ENCODE data around the gene RIN1.

The RIN1 gene

DNA sequence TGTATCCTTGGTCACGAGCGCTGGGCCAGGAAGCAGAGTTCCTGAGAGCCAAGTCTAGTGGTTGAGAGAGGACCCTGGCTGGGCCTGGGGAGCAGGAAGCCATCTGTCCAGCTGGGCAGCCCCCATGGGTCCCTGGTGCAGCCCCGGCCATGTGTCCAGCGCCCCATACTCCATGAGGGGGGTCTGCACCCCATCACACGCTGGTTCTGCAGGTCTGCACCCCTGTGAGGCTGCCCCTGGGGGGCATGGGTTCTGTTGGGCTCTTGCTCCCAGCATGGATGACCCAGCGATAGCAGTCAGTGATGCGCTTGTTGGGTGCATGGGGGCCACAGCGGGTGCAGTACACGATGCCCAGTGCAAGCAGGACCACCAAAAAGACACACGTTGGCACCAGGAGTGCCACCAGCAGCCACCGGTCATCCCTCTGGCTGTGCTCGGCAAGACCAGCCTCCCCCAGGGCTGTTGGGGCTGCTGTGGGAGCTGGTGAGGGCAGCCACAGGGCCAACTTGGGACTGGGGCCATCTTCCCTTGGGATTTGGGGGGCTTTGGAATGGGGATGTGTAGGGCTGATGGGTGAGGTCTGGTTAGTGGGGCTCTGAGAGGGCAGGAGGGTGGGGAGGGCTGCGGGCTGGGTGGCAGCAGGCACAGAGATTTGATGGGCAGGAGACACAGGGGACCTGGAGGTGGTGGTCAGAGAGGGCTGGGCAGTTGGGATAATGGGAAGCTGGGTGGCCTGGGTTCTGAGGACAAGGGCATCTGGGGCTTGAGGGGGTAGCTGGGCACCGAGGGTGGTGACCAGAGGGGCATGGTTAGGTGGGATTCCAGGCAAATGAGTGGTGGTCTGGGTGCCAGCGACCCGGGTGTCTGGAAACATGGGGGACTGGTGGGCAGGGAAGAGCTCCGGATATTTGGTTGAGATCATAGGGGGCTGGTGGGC, 21.4 kb downstream of the RIN1 start:
- DNase-seq (ENCODE audit: low spot score) = no peak
- ChIA-PET POLR2A (ENCODE audit: low non-redundant PET) (no interaction called here), CTCF (interaction anchor here (1.0 to 1.1 kb wide), 2 partner anchors 14 to 75 kb away, joined by 3 read pairs; no protein-coding TSS in a partner anchor)
- peak overlapping the region; percentile 93 for H3K27ac ChIP-seq
- TF ChIP-seq CTCF (conservative IDR thresholded peaks at IDR 0.05; ENCODE audit: low read depth) = no peak

DNA sequence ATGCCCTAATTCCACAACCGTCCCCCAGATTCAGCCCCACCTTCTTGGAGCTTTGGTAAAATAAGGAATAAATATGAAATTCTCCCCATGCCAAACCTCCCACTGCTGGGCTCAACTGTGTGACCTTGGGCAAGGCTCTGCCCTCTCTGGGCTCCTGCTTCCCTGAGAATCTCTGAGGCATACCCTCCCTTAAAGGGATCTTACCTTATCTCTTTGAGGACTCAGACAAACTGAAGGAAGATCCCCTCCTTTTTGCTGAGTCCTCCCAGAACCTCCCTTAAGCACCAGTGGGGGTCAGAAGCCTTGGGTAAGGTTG, 22.1 kb downstream of the RIN1 start:
- POLR2A ChIA-PET (ENCODE audit: low non-redundant PET) = no interaction called here
- no peak for DNase-seq (ENCODE audit: low spot score)
- no peak for TF ChIP-seq CTCF (conservative IDR thresholded peaks at IDR 0.05; ENCODE audit: low read depth)
- CTCF ChIA-PET = interaction anchor here (1.0 kb wide), 1 partner anchor 75 kb away, joined by 3 read pairs; no protein-coding TSS in a partner anchor
- H3K27ac ChIP-seq = peak overlapping the region; percentile 93

- ChIA-PET CTCF (interaction anchor here (1.0 to 3.2 kb wide), 4 partner anchors 12 to 76 kb away, joined by 3 to 25 read pairs (median 20); partner anchors contain the start of gene RIN1), POLR2A (ENCODE audit: low non-redundant PET) (interaction anchor here (0.6 to 1.0 kb wide), 3 partner anchors 16 to 191 kb away, joined by 3 to 5 read pairs (median 4); partner anchors contain the start of gene YIF1A)
- no peak for DNase-seq (ENCODE audit: low spot score)
- no peak for TF ChIP-seq CTCF (conservative IDR thresholded peaks at IDR 0.05; ENCODE audit: low read depth)
- H3K27ac ChIP-seq = peak overlapping the region; percentile 93
These were observed 22.7 kb downstream of the RIN1 start for GRCh38 chr11:66313321-66314185.

GRCh38 chr11:66312549-66313320, 23.5 kb downstream of the RIN1 start:
- peak; percentile 95 for DNase-seq (ENCODE audit: low spot score)
- POLR2A ChIA-PET (ENCODE audit: low non-redundant PET) = interaction anchor here (0.6 to 2.0 kb wide), 7 partner anchors 15 to 190 kb away, joined by 3 to 5 read pairs (median 4); partner anchors contain the start of gene YIF1A
- no peak for TF ChIP-seq CTCF (conservative IDR thresholded peaks at IDR 0.05; ENCODE audit: low read depth)
- CTCF ChIA-PET = interaction anchor here (0.6 to 3.2 kb wide), 8 partner anchors 12 to 813 kb away, joined by 3 to 25 read pairs (median 11); partner anchors contain the start of gene RIN1
- H3K27ac ChIP-seq = peak overlapping the region; percentile 93

- CTCF ChIA-PET = interaction anchor here (0.6 to 3.2 kb wide), 28 partner anchors 11 to 814 kb away, joined by 3 to 25 read pairs (median 4); partner anchors contain the start of genes BRMS1, RIN1 and SLC29A2
- H3K27ac ChIP-seq = peak overlapping the region; percentile 93
- peak; percentile 89 for DNase-seq (ENCODE audit: low spot score)
- POLR2A ChIA-PET (ENCODE audit: low non-redundant PET) = interaction anchor here (0.6 to 2.0 kb wide), 5 partner anchors 23 to 153 kb away, joined by 3 to 5 read pairs (median 3); partner anchors contain the start of gene YIF1A
- TF ChIP-seq CTCF (conservative IDR thresholded peaks at IDR 0.05; ENCODE audit: low read depth) = peak; percentile 58
These were observed 24.2 kb downstream of the RIN1 start for GRCh38 chr11:66311965-66312548.

All from RWPE1 (cell line).